ENCODE results near the gene GSTT4. TPM values are rescaled to one million over a fixed set of nuclear protein-coding genes. Genes with fewer than 3 reads are reported as not detected.
"Not testable (repeated sequence)": the region's sequence is repeated elsewhere in the genome, so short reads cannot be mapped to it uniquely, and the experiment has no call there.

The GSTT4 gene
- total and polyA plus RNA-seq, 9 of the 15 experiments (the other 6 are each of a cell fraction or from before 2014, with no cell fraction given) = not detected

DNA sequence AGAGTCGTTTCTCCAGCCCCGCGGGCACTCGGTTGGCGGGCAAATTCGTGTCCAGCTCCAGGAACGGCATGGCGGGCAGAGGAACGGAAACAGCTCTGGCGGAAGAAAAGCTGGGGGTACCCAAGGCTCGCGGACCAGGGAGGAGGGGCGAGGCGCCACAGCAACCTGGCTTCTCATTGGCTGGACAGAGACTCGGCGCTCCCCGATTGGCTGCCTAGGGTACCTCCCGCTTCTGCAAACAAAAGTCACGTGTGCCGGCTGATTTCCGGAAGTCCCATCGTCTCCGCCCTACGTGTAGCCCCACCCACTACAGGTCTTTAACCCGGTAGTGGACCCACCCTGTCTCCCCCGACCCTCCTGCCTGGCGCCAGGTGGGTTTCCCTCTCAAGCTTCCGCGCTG lies 30.9 kb downstream of the GSTT4 start, which contains the start of gene DDT:
Gene DDT, minus strand, starts transcription at position 97 of the 400 bp plus-strand sequence. Its CDS starts 27 bp downstream, at position 70.
- H3K9me1 ChIP-seq (ENCODE audit: control insufficient read depth, insufficient read depth, low read length); intact Hi-C loops (cut with micrococcal nuclease); POLR2A ChIA-PET; CTCF ChIA-PET (ENCODE audit: low intra/inter-chr PET ratio); H3K27me3 ChIP-seq (ENCODE audit: control insufficient read depth in 2 of 2, insufficient read depth in 2 of 2, low read length in 2 of 2); H3K4me1 ChIP-seq (replicated peaks in 1 of 2; ENCODE audit: control insufficient read depth in 2 of 2, insufficient read depth in 2 of 2, low read length in 2 of 2); DNase-seq (ENCODE audit: extremely low read depth in 1 of 4, low spot score in 3 of 4); H3K4me3 ChIP-seq; H3K4me2 ChIP-seq (ENCODE audit: insufficient read depth, low read length); H4K20me1 ChIP-seq (replicated peaks; ENCODE audit: control insufficient read depth, insufficient read depth, low read length); H3K9me3 ChIP-seq (replicated peaks; ENCODE audit: control insufficient read depth, insufficient read depth, low read depth, low read length); H3K27ac ChIP-seq (ENCODE audit: extremely low read depth, low read depth, low read length); BruUV-seq (replicated peaks); H2AFZ ChIP-seq (ENCODE audit: low read depth, low read length); H3K9ac ChIP-seq (ENCODE audit: insufficient read depth in 1 of 2, low read depth in 2 of 2, low read length in 2 of 2): not testable (repeated sequence)
- H3K79me2 ChIP-seq (ENCODE audit: control insufficient read depth, insufficient read depth, low read length) = peaks cover 17% of the 10 kb centered on the region
- peaks cover 26% of the 10 kb centered on the region for H3K36me3 ChIP-seq (ENCODE audit: control insufficient read depth, insufficient read depth, low read length)
- in situ Hi-C loops (cut with MboI) = loop anchor here (25.0 kb wide), 1 partner anchor 538 kb away; no protein-coding TSS in a partner anchor
- FAIRE-seq (peak; percentile 98), ATAC-seq (peak; percentile 98)
- no CpG with 5 or more reads among the region's 29 CpGs for WGBS (ENCODE audit: insufficient coverage, low coverage, missing lambda C conversion rate)

DNA sequence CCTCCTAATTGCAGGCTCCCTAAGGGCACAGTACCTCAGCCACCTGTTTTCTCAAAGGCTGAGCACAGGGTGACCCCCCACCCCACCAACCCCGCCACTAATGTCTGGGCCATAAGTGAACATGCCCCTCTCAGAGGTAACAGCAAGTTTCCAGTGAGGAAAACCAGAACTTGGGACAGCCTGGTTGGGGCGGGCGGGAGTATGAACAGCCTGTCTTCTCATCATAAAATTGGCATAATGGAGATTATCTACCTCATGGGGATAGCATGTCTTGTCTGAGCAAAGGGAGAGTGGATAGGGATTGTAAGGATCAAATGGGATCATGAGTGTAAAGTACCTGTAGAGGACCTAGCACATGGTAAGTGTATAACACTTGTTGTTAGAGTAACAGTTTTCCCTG lies 33.3 kb downstream of the GSTT4 start:
- in situ Hi-C loops (cut with MboI) = loop anchor here (25.0 kb wide), 1 partner anchor 540 kb away; no protein-coding TSS in a partner anchor

More for the DNA sequence above, 33.3 kb downstream of the GSTT4 start:
- POLR2A ChIA-PET = interaction anchor here (1.4 to 1.9 kb wide), 2 partner anchors 41 to 42 kb away, joined by 4 to 6 read pairs; no protein-coding TSS in a partner anchor
- H3K9me1 ChIP-seq (ENCODE audit: control insufficient read depth, insufficient read depth, low read length); CTCF ChIA-PET (ENCODE audit: low intra/inter-chr PET ratio); H3K4me1 ChIP-seq (replicated peaks in 1 of 2; ENCODE audit: control insufficient read depth in 2 of 2, insufficient read depth in 2 of 2, low read length in 2 of 2); H3K9ac ChIP-seq (ENCODE audit: insufficient read depth in 1 of 2, low read depth in 2 of 2, low read length in 2 of 2); H4K20me1 ChIP-seq (replicated peaks; ENCODE audit: control insufficient read depth, insufficient read depth, low read length); H3K27ac ChIP-seq (ENCODE audit: extremely low read depth, low read depth, low read length); ATAC-seq; H2AFZ ChIP-seq (ENCODE audit: low read depth, low read length); intact Hi-C loops (cut with micrococcal nuclease); H3K4me2 ChIP-seq (ENCODE audit: insufficient read depth, low read length); BruUV-seq (replicated peaks); H3K27me3 ChIP-seq (ENCODE audit: control insufficient read depth in 2 of 2, insufficient read depth in 2 of 2, low read length in 2 of 2); FAIRE-seq; H3K9me3 ChIP-seq (replicated peaks; ENCODE audit: control insufficient read depth, insufficient read depth, low read depth, low read length); H3K4me3 ChIP-seq: not testable (repeated sequence)
- WGBS (ENCODE audit: insufficient coverage, low coverage, missing lambda C conversion rate) = 88% methylated on average over 1 of the region's 3 CpGs
- H3K79me2 ChIP-seq (ENCODE audit: control insufficient read depth, insufficient read depth, low read length) = peaks cover 17% of the 10 kb centered on the region
- H3K36me3 ChIP-seq (ENCODE audit: control insufficient read depth, insufficient read depth, low read length) = peaks cover 29% of the 10 kb centered on the region
- DNase-seq (ENCODE audit: extremely low read depth in 1 of 4, low spot score in 3 of 4) = peak in 3 of 4 experiments; percentile 1 to 7 (median 6)

Data from K562 (cell line).